Endodermal cell (in vitro differentiated cells): ENCODE measurements around the gene FTO. TPM values are rescaled to one million over a fixed set of nuclear protein-coding genes. Genes with fewer than 3 reads are reported as not detected.

Experiments
- DNase-seq: peaks from one replicate; pipeline ENCODE4 v3.0.0-alpha.2; 2017
- H3K27ac ChIP-seq: 2 replicates; pipeline ENCODE4 v1.5.1; 2013; ENCODE audit warnings: mild to moderate bottlenecking, low read depth, low read length, moderate library complexity
- H3K27me3 ChIP-seq: 2 replicates; pipeline ENCODE4 v1.6.1; 2013; ENCODE audit warnings: mild to moderate bottlenecking, low read length, moderate library complexity; ENCODE audit not compliant: insufficient read depth, control insufficient read depth, poor library complexity, severe bottlenecking
- H3K36me3 ChIP-seq: 2 replicates; pipeline ENCODE4 v1.7.0; 2013; ENCODE audit warnings: mild to moderate bottlenecking, low read length, moderate library complexity; ENCODE audit not compliant: control insufficient read depth, insufficient read depth
- H3K4me1 ChIP-seq: one replicate; pipeline ENCODE4 v1.7.0; 2013; ENCODE audit warnings: low read length; ENCODE audit not compliant: control insufficient read depth, insufficient read depth
- H3K4me3 ChIP-seq: 2 replicates; pipeline ENCODE4 v1.5.1; 2013; ENCODE audit warnings: mild to moderate bottlenecking, low read length, moderate library complexity
- H3K9ac ChIP-seq: 2 replicates; pipeline ENCODE4 v1.6.1; 2013; ENCODE audit warnings: mild to moderate bottlenecking, low read length, moderate library complexity; ENCODE audit not compliant: poor library complexity, severe bottlenecking; ENCODE audit errors: extremely low read depth
- H3K9me3 ChIP-seq: 2 replicates; pipeline ENCODE4 v1.6.1; 2013; ENCODE audit warnings: mild to moderate bottlenecking, low read length, moderate library complexity; ENCODE audit not compliant: control insufficient read depth
- H3K27ac Mint-ChIP-seq: 2 replicates; pipeline ENCODE4 v1.8.0; 2020; ENCODE audit warnings: mixed read lengths
- H3K27me3 Mint-ChIP-seq: 2 replicates; pipeline ENCODE4 v1.8.0; 2021; ENCODE audit warnings: mild to moderate bottlenecking, mixed read lengths; ENCODE audit not compliant: insufficient read depth
- H3K36me3 Mint-ChIP-seq: 2 replicates; pipeline ENCODE4 v1.8.0; 2020; ENCODE audit warnings: low read depth, mixed read lengths
- H3K4me1 Mint-ChIP-seq: 2 replicates; pipeline ENCODE4 v1.8.0; 2020; ENCODE audit warnings: mixed read lengths
- H3K4me3 Mint-ChIP-seq: 2 replicates; pipeline ENCODE4 v1.8.0; 2020; ENCODE audit warnings: mild to moderate bottlenecking, moderate library complexity, mixed read lengths
- H3K9me3 Mint-ChIP-seq: 2 replicates; pipeline ENCODE4 v1.8.0; 2020; ENCODE audit warnings: mild to moderate bottlenecking, mixed read lengths
- CTCF ChIP-seq: fragments of 200-600 bp; sonication (generic); conservative IDR thresholded peaks from 2 replicates; pipeline ENCODE4 v1.5.0; 2021; ENCODE audit warnings: antibody characterized with exemption, mild to moderate bottlenecking
- WGBS, 2 experiments: methylation state at CpG; one replicate each; pipeline versions ENCODE4 v1.1.5 to v1.1.7; 2013; ENCODE audit warnings: missing lambda C conversion rate in 2 of 2, mixed read lengths in 1 of 2; ENCODE audit not compliant: insufficient coverage in 1 of 2, insufficient read length in 1 of 2; 5-methylcytosine and 5-hydroxymethylcytosine counted together
- total RNA-seq, 2 donors: library from RNA; stranded (reverse); fragmentation: NEBNext Ultra II Directional in 1 of 2; extraction: Animal tissue kit (Norgen Biotek cat#: 25700) in 1 of 2; gene quantifications; 2 replicates in 1 of 2; 3 replicates in 1 of 2; pipeline ENCODE4 v1.2.1, GENCODE V29; 2021

Gene FTO
- total RNA-seq, 2 donors from 2014 or later: 80.3 to 102 TPM

- no peak overlapping the region for H3K4me3 Mint-ChIP-seq
- no peaks in the 10 kb centered on the region for H3K9me3 Mint-ChIP-seq
- 47 to 67% methylated on average over 3 to 4 of the region's 4 CpGs for WGBS, 2 experiments
- no peak overlapping the region for H3K27ac Mint-ChIP-seq
- Histone ChIP-seq H3K27ac (no peak overlapping the region), H3K9me3 (no peaks in the 10 kb centered on the region), H3K4me3 (no peak overlapping the region), H3K9ac (no peak overlapping the region), H3K27me3 (no peaks in the 10 kb centered on the region), H3K36me3 (no peaks in the 10 kb centered on the region), H3K4me1 (no peaks in the 10 kb centered on the region)
- H3K4me1 Mint-ChIP-seq: peaks cover 1% of the 10 kb centered on the region
- no peaks in the 10 kb centered on the region for H3K27me3 Mint-ChIP-seq
- no peak for DNase-seq
- H3K36me3 Mint-ChIP-seq: peaks cover 2% of the 10 kb centered on the region
- no peak for TF ChIP-seq CTCF
Measured at GRCh38 chr16:53840456-53840855, 136.5 kb downstream of the FTO start.

GRCh38 chr16:53841884-53842283 is 137.9 kb downstream of the FTO start:
- no peaks in the 10 kb centered on the region for H3K4me1 ChIP-seq
- no peak overlapping the region for H3K9ac ChIP-seq
- no peak overlapping the region for H3K27ac Mint-ChIP-seq
- peaks cover 7% of the 10 kb centered on the region for H3K4me1 Mint-ChIP-seq
- WGBS, 2 experiments: 92 to 100% methylated on average over 1 to 2 of the region's 2 CpGs
- TF ChIP-seq CTCF: no peak
- no peaks in the 10 kb centered on the region for H3K9me3 ChIP-seq
- H3K9me3 Mint-ChIP-seq: no peaks in the 10 kb centered on the region
- no peak overlapping the region for H3K27ac ChIP-seq
- no peak overlapping the region for H3K4me3 Mint-ChIP-seq
- H3K4me3 ChIP-seq: no peak overlapping the region
- H3K36me3 ChIP-seq: no peaks in the 10 kb centered on the region
- H3K36me3 Mint-ChIP-seq: peaks cover 2% of the 10 kb centered on the region
- H3K27me3 Mint-ChIP-seq: no peaks in the 10 kb centered on the region
- no peak for DNase-seq
- no peaks in the 10 kb centered on the region for H3K27me3 ChIP-seq

GRCh38 chr16:53843084-53843483 is 139.1 kb downstream of the FTO start:
- Histone ChIP-seq H3K9me3 (no peaks in the 10 kb centered on the region), H3K4me3 (no peak overlapping the region), H3K4me1 (no peaks in the 10 kb centered on the region), H3K27me3 (no peaks in the 10 kb centered on the region), H3K9ac (no peak overlapping the region), H3K27ac (no peak overlapping the region), H3K36me3 (no peaks in the 10 kb centered on the region)
- no peak overlapping the region for H3K27ac Mint-ChIP-seq
- no peak for DNase-seq
- TF ChIP-seq CTCF: no peak
- peaks cover under 1% of the 10 kb centered on the region for H3K36me3 Mint-ChIP-seq
- 100% methylated on average over 1 of the region's 1 CpG for WGBS, 2 experiments
- H3K9me3 Mint-ChIP-seq: no peaks in the 10 kb centered on the region
- peaks cover 7% of the 10 kb centered on the region for H3K4me1 Mint-ChIP-seq
- no peaks in the 10 kb centered on the region for H3K27me3 Mint-ChIP-seq
- no peak overlapping the region for H3K4me3 Mint-ChIP-seq
